IMR-90 (cell line): ENCODE measurements around the gene KCNIP1. TPM values are rescaled to one million over a fixed set of nuclear protein-coding genes. Genes with fewer than 3 reads are reported as not detected.

Source experiments
- ATAC-seq: fragments of 200-7000 bp; cut with Tn5 transposase; 2 replicates; pipeline ENCODE4 v1.9.1; 2020; ENCODE audit warnings: low read depth, mild to moderate bottlenecking, moderate library complexity
- BruUV-seq: library from RNA; stranded (reverse); fragments of 400-500 nt; replicated peaks from 2 replicates; lab custom pipeline; 2021; lab: Mats Ljungman, UMichigan
- CTCF ChIA-PET: fragments of 300-600 bp; formaldehyde crosslinking; extraction: SDS; loops from one replicate; lab custom pipeline; 2021; ENCODE audit warnings: antibody characterized with exemption; lab: Yijun Ruan, JAX
- POLR2A ChIA-PET: fragments of 300-600 bp; sonication (Branson Sonifier 250); formaldehyde crosslinking; loops from one replicate; lab custom pipeline; 2022; ENCODE audit warnings: antibody characterized with exemption; ENCODE audit not compliant: unreplicated experiment; lab: Charles Lee
- DNase-seq: peaks from one replicate; pipeline ENCODE4 v3.0.0; 2013
- H2AFZ ChIP-seq: replicated peaks from 2 replicates; pipeline ENCODE3; 2013; ENCODE audit warnings: low read length, mild to moderate bottlenecking; ENCODE audit not compliant: poor library complexity
- H2AK5ac ChIP-seq: 2 replicates; pipeline ENCODE4 v1.6.1; 2013; ENCODE audit warnings: low read depth, low read length, inconsistent platforms
- H2AK9ac ChIP-seq: replicated peaks from 2 replicates; pipeline ENCODE3; 2013; ENCODE audit warnings: mild to moderate bottlenecking, low read depth, low read length, moderate library complexity; ENCODE audit not compliant: poor library complexity
- H2BK120ac ChIP-seq: 2 replicates; pipeline ENCODE4 v1.6.1; 2013; ENCODE audit warnings: low read depth, low read length, inconsistent platforms
- H2BK15ac ChIP-seq: 3 replicates; pipeline ENCODE4 v1.6.1; 2013; ENCODE audit warnings: low read depth, low read length, inconsistent platforms
- H2BK20ac ChIP-seq: 2 replicates; pipeline ENCODE4 v1.6.1; 2013; ENCODE audit warnings: low read depth, mild to moderate bottlenecking, inconsistent platforms, low read length, moderate library complexity
- H2BK5ac ChIP-seq: 2 replicates; pipeline ENCODE4 v1.6.1; 2013; ENCODE audit warnings: mild to moderate bottlenecking, low read depth, low read length, inconsistent platforms; ENCODE audit not compliant: poor library complexity, severe bottlenecking
- H3K14ac ChIP-seq: replicated peaks from 2 replicates; pipeline ENCODE4 v1.6.1; 2013; ENCODE audit warnings: low read depth, low read length, inconsistent platforms
- H3K18ac ChIP-seq: 2 replicates; pipeline ENCODE4 v1.6.1; 2013; ENCODE audit warnings: low read depth, low read length, control low read depth
- H3K23ac ChIP-seq: 2 replicates; pipeline ENCODE4 v1.6.1; 2013; ENCODE audit warnings: low read depth, low read length, inconsistent platforms
- H3K27ac ChIP-seq: 2 replicates; pipeline ENCODE4 v1.5.1; 2013; ENCODE audit warnings: mild to moderate bottlenecking, control low read depth, low read length; ENCODE audit not compliant: insufficient read depth
- H3K27me3 ChIP-seq: 2 replicates; pipeline ENCODE4 v1.6.1; 2013; ENCODE audit warnings: low read length; ENCODE audit not compliant: control insufficient read depth, insufficient read depth
- H3K36me3 ChIP-seq: 2 replicates; pipeline ENCODE4 v1.6.1; 2013; ENCODE audit warnings: low read length, mixed read lengths; ENCODE audit not compliant: control insufficient read depth, insufficient read depth
- H3K4ac ChIP-seq: 2 replicates; pipeline ENCODE4 v1.6.1; 2013; ENCODE audit warnings: low read depth, low read length, inconsistent platforms
- H3K4me1 ChIP-seq: 2 replicates; pipeline ENCODE4 v1.6.1; 2013; ENCODE audit warnings: low read length, mixed read lengths; ENCODE audit not compliant: control insufficient read depth, insufficient read depth
- H3K4me2 ChIP-seq: 2 replicates; pipeline ENCODE4 v1.6.1; 2013; ENCODE audit warnings: low read depth, mild to moderate bottlenecking, control low read depth, low read length, moderate library complexity
- H3K4me3 ChIP-seq: 2 replicates; pipeline ENCODE4 v1.5.1; 2013; ENCODE audit warnings: low read depth, mild to moderate bottlenecking, control low read depth, low read length, moderate library complexity; ENCODE audit not compliant: insufficient read depth
- H3K56ac ChIP-seq: 2 replicates; pipeline ENCODE4 v1.6.1; 2013; ENCODE audit warnings: low read length, inconsistent platforms; ENCODE audit not compliant: insufficient read depth; ENCODE audit errors: extremely low read depth
- H3K79me1 ChIP-seq, 2 experiments: 2 replicates each; pipeline ENCODE4 v1.6.1; 2013; ENCODE audit warnings: low read length in 2 of 2, inconsistent platforms in 1 of 2, low read depth in 1 of 2
- H3K9ac ChIP-seq: 2 replicates; pipeline ENCODE4 v1.6.1; 2013; ENCODE audit warnings: low read depth, low read length, control low read depth
- H3K9me1 ChIP-seq: 2 replicates; pipeline ENCODE4 v1.6.1; 2013; ENCODE audit warnings: low read length, inconsistent platforms; ENCODE audit not compliant: insufficient read depth
- H3K9me3 ChIP-seq: 2 replicates; pipeline ENCODE4 v1.6.1; 2013; ENCODE audit warnings: low read length; ENCODE audit not compliant: control insufficient read depth, insufficient read depth
- H4K20me1 ChIP-seq: 2 replicates; pipeline ENCODE4 v1.6.1; 2013; ENCODE audit warnings: low read length, inconsistent platforms; ENCODE audit not compliant: insufficient read depth
- H4K5ac ChIP-seq: 2 replicates; pipeline ENCODE4 v1.6.1; 2013; ENCODE audit warnings: mild to moderate bottlenecking, low read depth, low read length, control low read depth
- H4K8ac ChIP-seq, 2 experiments: 2 replicates each; pipeline ENCODE4 v1.6.1; 2013; ENCODE audit warnings: low read depth in 2 of 2, low read length in 2 of 2, control low read depth in 1 of 2, inconsistent platforms in 1 of 2
- H4K91ac ChIP-seq: 2 replicates; pipeline ENCODE4 v1.6.1; 2013; ENCODE audit warnings: low read depth, low read length, inconsistent platforms; ENCODE audit not compliant: insufficient read depth
- BHLHE40 ChIP-seq: fragments of 150-350 bp; IDR thresholded peaks from 2 replicates; pipeline ENCODE4 v1.6.1; 2016; ENCODE audit warnings: mild to moderate bottlenecking, low read depth, low read length
- CEBPB ChIP-seq: IDR thresholded peaks from 2 replicates; pipeline ENCODE4 v1.6.1; 2012; ENCODE audit warnings: low read depth, low read length, improper control_type of control experiment
- CHD1 ChIP-seq: IDR thresholded peaks from 2 replicates; pipeline ENCODE4 v1.6.1; 2012; ENCODE audit warnings: low read depth, low read length, improper control_type of control experiment
- ELK1 ChIP-seq: fragments of 150-350 bp; IDR thresholded peaks from 2 replicates; pipeline ENCODE4 v1.6.1; 2016; ENCODE audit warnings: low read depth, mild to moderate bottlenecking, low read length, moderate library complexity, borderline replicate concordance
- FOS ChIP-seq: fragments of 150-350 bp; IDR thresholded peaks from 2 replicates; pipeline ENCODE4 v1.6.1; 2016; ENCODE audit warnings: low read depth, low read length
- MAFK ChIP-seq: IDR thresholded peaks from 2 replicates; pipeline ENCODE4 v1.6.1; 2012; ENCODE audit warnings: low read depth, low read length, improper control_type of control experiment
- MAZ ChIP-seq: IDR thresholded peaks from 2 replicates; pipeline ENCODE4 v1.6.1; 2012; ENCODE audit warnings: low read depth, mild to moderate bottlenecking, low read length, improper control_type of control experiment, moderate library complexity, borderline replicate concordance
- MXI1 ChIP-seq: IDR thresholded peaks from 2 replicates; pipeline ENCODE4 v1.6.1; 2012; ENCODE audit warnings: low read depth, mild to moderate bottlenecking, low read length, moderate library complexity, borderline replicate concordance
- NFE2L2 ChIP-seq: fragments of 150-350 bp; IDR thresholded peaks from 2 replicates; pipeline ENCODE4 v1.6.1; 2016; ENCODE audit warnings: low read depth, mild to moderate bottlenecking, low read length
- POLR2A ChIP-seq: IDR thresholded peaks from 2 replicates; pipeline ENCODE4 v1.6.1; 2012; ENCODE audit warnings: mild to moderate bottlenecking, low read depth, low read length
- RAD21 ChIP-seq: IDR thresholded peaks from 2 replicates; pipeline ENCODE4 v1.6.1; 2012; ENCODE audit warnings: low read length, improper control_type of control experiment
- RCOR1 ChIP-seq: IDR thresholded peaks from 2 replicates; pipeline ENCODE4 v1.6.1; 2012; ENCODE audit warnings: mild to moderate bottlenecking, low read length, improper control_type of control experiment; ENCODE audit not compliant: insufficient replicate concordance
- RFX5 ChIP-seq: IDR thresholded peaks from 2 replicates; pipeline ENCODE4 v1.8.0; 2012; ENCODE audit warnings: low read depth, mild to moderate bottlenecking, low read length, moderate library complexity
- SMC3 ChIP-seq: fragments of 150-350 bp; IDR thresholded peaks from 2 replicates; pipeline ENCODE4 v1.6.1; 2016; ENCODE audit warnings: low read depth, mild to moderate bottlenecking, antibody characterized with exemption, low read length, moderate library complexity
- WGBS, 2 experiments: methylation state at CpG; one replicate each; pipeline versions ENCODE4 v1.1.5 to v1.1.7; 2013; ENCODE audit warnings: missing lambda C conversion rate in 2 of 2; ENCODE audit not compliant: insufficient read length in 1 of 2; ENCODE audit errors: extremely low coverage in 2 of 2; 5-methylcytosine and 5-hydroxymethylcytosine counted together
- dilution Hi-C: fragments of 300-500 bp; cut with HindIII; formaldehyde crosslinking; loops from one replicate; pipeline ENCODE4 v1.14.3; 2018; ENCODE audit warnings: low sequenced_read_pairs; ENCODE audit not compliant: unreplicated experiment
- in situ Hi-C: fragments of 300-500 bp; cut with MboI; formaldehyde crosslinking; loops from 3 replicates; pipeline ENCODE4 v1.14.3; 2019; ENCODE audit warnings: low sequenced_read_pairs, inconsistent platforms, mixed read lengths
- intact Hi-C: fragments of 100-400 bp; cut with micrococcal nuclease; formaldehyde crosslinking; loops from 2 replicates; pipeline ENCODE4 v1.10.0; 2022
- polyA plus RNA-seq, 3 experiments: library from polyadenylated mRNA; depleted of rRNA; stranded (reverse); fragments of >200 nt; gene quantifications; 2 replicates each; pipeline ENCODE4 v1.2.3, GENCODE V29; 2012; ENCODE audit warnings: low replicate concordance in 1 of 3
- total RNA-seq: library from RNA; depleted of rRNA; stranded (reverse); fragments of >200 nt; gene quantifications from 2 replicates; pipeline ENCODE4 v1.2.3, GENCODE V29; 2012
- TF ChIP-seq, protein P1 (sequence below): conservative IDR thresholded peaks from 2 replicates; pipeline ENCODE4 v1.5.1; 2012; ENCODE audit warnings: mild to moderate bottlenecking, low read depth, low read length, improper control_type of control experiment
- TF ChIP-seq, protein P2 (sequence below): fragments of 150-350 bp; IDR thresholded peaks from 2 replicates; pipeline ENCODE4 v1.6.1; 2017; ENCODE audit warnings: mild to moderate bottlenecking, antibody characterized with exemption, low read length, low read depth

KCNIP1 gene
- total and polyA plus RNA-seq, 2 of the 4 experiments (the other 2 are of a cell fraction), result not detected

GRCh38 chr5:170562875-170563228 lies 59.0 kb downstream of the KCNIP1 start:
- no peaks in the 10 kb centered on the region for H3K36me3 ChIP-seq
- H3K4me1 ChIP-seq, result no peaks in the 10 kb centered on the region
- no peaks in the 10 kb centered on the region; the same call in 1 of the 2 replicates for H3K27me3 ChIP-seq
- no peak overlapping the region for H2AK5ac ChIP-seq
- H3K9me1 ChIP-seq, result no peaks in the 10 kb centered on the region
- no peaks in the 10 kb centered on the region for H4K20me1 ChIP-seq
- no peak overlapping the region for H2BK120ac ChIP-seq
- CTCF ChIA-PET, result no interaction called here
- BruUV-seq, result no TSS peak
- H2AK9ac ChIP-seq, result no peak overlapping the region
- no peaks in the 10 kb centered on the region for H3K79me1 ChIP-seq
- H3K9ac ChIP-seq, result no peak overlapping the region
- TF ChIP-seq MXI1 (no peak), FOS (no peak), RFX5 (no peak), NFE2L2 (no peak), ELK1 (no peak), MAZ (no peak), CEBPB (no peak), CHD1 (no peak), MAFK (no peak), SMC3 (no peak), BHLHE40 (no peak), RCOR1 (no peak), RAD21 (no peak), POLR2A (no peak)
- TF ChIP-seq, protein P1, sequence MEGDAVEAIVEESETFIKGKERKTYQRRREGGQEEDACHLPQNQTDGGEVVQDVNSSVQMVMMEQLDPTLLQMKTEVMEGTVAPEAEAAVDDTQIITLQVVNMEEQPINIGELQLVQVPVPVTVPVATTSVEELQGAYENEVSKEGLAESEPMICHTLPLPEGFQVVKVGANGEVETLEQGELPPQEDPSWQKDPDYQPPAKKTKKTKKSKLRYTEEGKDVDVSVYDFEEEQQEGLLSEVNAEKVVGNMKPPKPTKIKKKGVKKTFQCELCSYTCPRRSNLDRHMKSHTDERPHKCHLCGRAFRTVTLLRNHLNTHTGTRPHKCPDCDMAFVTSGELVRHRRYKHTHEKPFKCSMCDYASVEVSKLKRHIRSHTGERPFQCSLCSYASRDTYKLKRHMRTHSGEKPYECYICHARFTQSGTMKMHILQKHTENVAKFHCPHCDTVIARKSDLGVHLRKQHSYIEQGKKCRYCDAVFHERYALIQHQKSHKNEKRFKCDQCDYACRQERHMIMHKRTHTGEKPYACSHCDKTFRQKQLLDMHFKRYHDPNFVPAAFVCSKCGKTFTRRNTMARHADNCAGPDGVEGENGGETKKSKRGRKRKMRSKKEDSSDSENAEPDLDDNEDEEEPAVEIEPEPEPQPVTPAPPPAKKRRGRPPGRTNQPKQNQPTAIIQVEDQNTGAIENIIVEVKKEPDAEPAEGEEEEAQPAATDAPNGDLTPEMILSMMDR, result no peak
- TF ChIP-seq, protein P2, sequence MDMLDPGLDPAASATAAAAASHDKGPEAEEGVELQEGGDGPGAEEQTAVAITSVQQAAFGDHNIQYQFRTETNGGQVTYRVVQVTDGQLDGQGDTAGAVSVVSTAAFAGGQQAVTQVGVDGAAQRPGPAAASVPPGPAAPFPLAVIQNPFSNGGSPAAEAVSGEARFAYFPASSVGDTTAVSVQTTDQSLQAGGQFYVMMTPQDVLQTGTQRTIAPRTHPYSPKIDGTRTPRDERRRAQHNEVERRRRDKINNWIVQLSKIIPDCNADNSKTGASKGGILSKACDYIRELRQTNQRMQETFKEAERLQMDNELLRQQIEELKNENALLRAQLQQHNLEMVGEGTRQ, result no peak
- dilution Hi-C loops, result no loop called here
- H2BK15ac ChIP-seq, result no peak overlapping the region
- H2AFZ ChIP-seq, result no peak overlapping the region
- H4K8ac ChIP-seq, result no peak overlapping the region
- ATAC-seq (no peak), DNase-seq (no peak)
- H3K14ac ChIP-seq, result no peak overlapping the region
- intact Hi-C loops, result no loop called here
- in situ Hi-C loops, result no loop called here
- no peak overlapping the region for H4K5ac ChIP-seq
- H3K56ac ChIP-seq, result no peak overlapping the region
- H3K4me3 ChIP-seq, result no peak overlapping the region
- POLR2A ChIA-PET, result no interaction called here
- no peak overlapping the region for H3K23ac ChIP-seq
- H3K4ac ChIP-seq, result no peak overlapping the region
- H3K18ac ChIP-seq, result no peak overlapping the region
- WGBS, 2 experiments, result no CpG with 5 or more reads among the region's 4 CpGs
- no peak overlapping the region for H3K27ac ChIP-seq
- H2BK20ac ChIP-seq, result no peak overlapping the region
- no peak overlapping the region for H3K4me2 ChIP-seq
- no peak overlapping the region for H4K91ac ChIP-seq
- no peak overlapping the region for H2BK5ac ChIP-seq
- no peaks in the 10 kb centered on the region for H3K9me3 ChIP-seq
